GM15510 (cell line): ENCODE results near the gene MED28.

Experiments
- POLR2A ChIP-seq: IDR thresholded peaks from 3 replicates; pipeline ENCODE4 v1.6.1; 2011; ENCODE audit warnings: borderline replicate concordance; ENCODE audit not compliant: insufficient read length; ENCODE audit errors: extremely low read depth

Gene MED28

DNA sequence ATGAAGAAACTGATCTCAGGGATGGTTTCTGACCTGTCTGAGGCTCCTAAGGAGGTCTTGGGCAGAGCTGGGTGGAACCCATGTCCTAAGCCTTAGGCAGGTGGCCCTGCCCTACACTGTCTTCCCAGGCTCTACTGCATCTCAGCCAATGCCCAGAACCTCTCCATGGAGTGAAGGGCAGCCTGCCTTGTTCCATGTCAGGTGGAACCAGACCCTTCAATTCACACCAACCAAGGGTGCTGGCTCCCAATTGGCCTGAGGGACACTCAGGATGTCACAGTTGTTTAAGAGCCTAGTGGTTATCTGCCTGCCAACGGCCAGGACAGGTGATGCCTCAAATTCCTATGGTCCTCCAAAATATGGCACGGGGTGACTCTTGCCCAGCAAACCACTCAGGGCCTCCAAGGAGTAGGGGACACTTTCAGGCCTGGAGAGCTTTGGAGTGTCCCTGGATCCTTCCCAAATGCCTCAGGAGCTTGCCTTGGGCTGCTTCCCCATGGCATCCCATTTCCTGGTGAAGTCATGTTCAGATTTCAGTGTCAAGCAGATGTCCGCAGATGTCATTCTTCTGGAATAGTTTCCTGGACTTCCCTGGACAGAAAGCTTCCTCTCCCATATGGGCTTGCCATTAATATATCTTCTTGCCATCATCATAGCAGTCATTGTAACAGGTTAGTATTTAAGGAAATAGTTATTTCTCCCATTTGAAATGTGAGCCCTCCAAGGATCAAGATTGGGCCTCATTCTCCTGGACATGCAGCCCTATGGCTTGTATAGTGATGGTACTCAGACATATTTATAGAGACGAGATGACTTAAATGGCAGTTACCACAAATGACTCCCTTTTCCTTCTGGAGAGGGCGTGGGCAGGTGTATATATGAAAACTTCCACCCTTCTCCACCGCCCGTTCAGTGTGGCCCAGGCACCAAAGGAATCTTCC is 67.1 kb downstream of the MED28 start:
- TF ChIP-seq POLR2A: no peak

GRCh38 chr4:17682222-17682566 is 67.8 kb downstream of the MED28 start:
- no peak for TF ChIP-seq POLR2A
